DMS 273 (cell line): Measurements from ENCODE around the gene NCKAP5L.
"Not testable (repeated sequence)": the region's sequence is repeated elsewhere in the genome, so short reads cannot be mapped to it uniquely, and the experiment has no call there.

Source experiments
- DNase-seq: peaks from one replicate; lab custom pipeline; 2025; ENCODE audit not compliant: unreplicated experiment; lab: John Stamatoyannopoulos, UW

The NCKAP5L gene

GRCh38 chr12:49783917-49784676 lies 44.1 kb downstream of the NCKAP5L start:
- peak; percentile 34 for DNase-seq

GRCh38 chr12:49780914-49781313 lies 47.3 kb downstream of the NCKAP5L start:
- not testable (repeated sequence) for DNase-seq

- no peak for DNase-seq
These were observed 48.6 kb downstream of the NCKAP5L start for GRCh38 chr12:49779581-49779980.

DNA sequence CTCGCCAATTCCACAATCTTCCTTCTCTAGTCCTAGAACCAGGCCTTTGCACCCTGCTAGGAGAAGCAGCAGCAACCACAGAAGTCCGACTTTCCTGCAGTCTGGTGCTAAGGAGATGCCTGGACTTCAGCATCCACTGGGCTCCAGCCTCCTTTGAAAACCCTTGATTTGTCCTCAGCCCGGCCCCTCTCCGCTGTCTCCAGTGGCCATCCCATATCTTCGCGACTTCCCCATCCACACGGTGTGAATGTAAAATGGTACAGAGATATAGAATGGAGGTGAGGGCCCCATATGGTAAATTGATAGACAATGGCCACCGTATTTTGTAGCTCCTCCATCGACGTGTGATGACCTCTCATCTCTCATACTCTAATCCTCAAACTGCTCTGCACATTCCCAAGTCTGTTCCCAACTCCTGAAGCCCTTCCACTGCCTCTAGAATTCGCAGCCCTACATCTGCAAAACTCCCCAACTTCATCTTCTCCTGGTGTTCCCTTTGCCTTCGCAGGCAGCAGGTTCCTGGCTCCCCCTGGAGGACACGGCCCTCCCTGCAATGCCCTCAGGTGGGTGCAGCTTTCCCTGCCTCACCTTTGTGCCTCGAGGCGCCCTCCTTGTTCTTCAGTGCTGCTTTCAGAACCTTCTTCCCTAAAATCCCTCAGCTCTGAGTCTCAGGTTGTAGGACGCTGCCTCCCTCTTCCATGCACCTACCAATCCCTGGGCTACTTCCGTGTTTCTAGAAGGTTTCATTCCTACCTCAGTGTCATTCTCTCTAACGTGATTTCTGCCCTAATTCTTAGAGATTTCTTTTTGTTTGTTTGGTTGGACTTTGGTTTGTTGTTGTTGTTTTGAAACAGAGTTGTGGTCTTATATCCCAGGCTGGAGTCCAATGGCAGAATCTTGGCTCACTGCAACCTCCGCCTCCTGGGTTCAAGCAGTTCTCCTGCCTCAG lies 50.1 kb downstream of the NCKAP5L start:
- DNase-seq = peak; percentile 57

DNA sequence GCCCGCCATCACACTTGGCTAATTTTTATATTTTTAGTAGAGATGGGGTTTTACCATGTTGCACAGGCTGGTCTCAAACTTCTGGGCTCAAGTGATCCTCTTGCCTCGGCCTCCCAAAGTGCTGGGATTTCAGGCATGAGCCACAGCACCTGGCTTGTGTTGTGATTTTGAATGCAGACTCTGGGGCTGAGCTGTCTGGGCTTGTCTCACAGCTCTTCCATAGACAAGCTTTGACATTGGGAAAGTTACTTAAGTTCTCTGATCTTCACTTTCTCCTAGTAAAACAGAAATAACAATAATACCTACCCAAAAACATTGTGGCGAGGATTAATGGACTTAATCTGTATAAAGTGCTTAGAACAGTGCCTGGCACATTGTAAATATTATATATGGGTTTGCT lies 50.9 kb downstream of the NCKAP5L start:
- DNase-seq = no peak

DNA sequence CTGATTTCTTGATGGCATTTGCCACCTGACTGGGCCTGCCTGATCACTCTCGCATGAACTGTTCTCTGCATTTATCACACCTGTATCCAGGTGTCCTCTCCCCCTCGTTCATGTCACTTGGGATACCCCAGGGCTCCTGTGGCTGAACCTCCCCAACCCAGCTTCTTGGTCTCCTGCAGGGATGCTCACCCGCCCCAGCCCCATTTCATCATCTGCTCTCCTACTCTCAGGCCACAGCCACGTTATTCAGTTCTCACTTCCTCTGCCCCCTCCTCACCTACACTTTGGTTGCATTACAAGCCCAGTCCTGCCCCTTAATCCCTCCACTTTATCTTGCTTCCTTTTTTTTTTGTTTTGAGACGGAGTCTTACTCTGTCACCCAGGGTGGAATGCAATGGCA lies 51.4 kb downstream of the NCKAP5L start:
- no peak for DNase-seq

DNA sequence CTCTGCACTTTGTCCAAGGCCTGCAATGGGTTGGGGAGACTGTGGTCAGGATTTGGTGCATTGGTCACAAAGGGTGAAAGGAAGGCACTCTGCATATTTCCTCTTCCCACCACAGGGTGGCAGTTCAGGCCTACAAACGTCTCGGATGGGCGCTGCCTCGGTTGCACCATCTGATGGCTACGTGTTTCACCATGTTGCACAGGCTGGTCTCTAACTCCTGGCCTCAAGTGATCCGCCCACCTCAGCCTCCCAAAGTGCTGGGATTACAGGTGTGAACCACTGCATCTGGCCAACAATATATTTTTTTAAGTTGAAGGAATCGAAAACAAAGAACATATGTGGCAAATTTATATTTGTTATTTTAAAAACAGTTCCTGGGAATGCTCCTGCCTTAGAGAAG lies 51.8 kb downstream of the NCKAP5L start:
- peak; percentile 76 for DNase-seq

GRCh38 chr12:49773102-49773501 lies 55.1 kb downstream of the NCKAP5L start:
- DNase-seq = not testable (repeated sequence)

DNA sequence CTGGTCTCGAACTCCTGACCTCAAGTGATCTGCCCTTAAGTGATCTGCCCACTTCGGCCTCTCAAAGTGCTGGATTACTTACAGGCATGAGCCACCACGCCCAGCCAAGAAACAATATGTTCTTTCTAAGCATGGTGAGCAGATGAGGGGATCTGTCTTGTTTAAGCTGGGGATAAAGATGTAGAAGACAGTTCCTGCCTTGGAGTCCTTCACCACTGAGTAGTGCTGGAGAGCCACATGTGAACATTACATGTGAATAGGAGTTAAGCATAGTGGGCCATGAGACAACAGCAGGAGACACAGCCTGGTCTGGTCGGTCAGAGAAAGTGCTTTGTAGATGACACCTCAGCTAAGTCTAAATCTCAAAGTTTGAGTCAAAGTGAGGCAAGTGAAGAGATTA lies 60.9 kb downstream of the NCKAP5L start:
- peak; percentile 14 for DNase-seq

- DNase-seq = no peak
These were observed 62.1 kb downstream of the NCKAP5L start for GRCh38 chr12:49766115-49766455.

DNA sequence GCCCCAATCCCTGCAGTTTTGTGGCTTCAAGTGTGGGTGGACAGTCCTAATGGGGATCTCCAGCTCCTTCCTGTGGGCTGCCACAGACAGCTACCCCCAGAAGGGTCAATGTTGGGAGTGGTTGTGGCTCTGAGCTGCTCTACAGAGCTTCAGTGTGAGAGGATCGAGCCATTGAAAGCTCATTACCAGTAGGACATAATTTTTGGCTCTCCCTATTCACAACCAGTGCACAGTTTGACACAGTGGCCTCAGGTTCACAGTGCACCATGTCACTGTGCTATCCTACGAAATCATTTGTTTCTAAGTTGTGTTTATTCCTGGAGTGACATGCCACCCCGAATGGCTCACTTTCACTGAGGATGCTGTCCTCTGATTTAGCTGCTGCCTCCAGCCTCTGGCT lies 64.1 kb downstream of the NCKAP5L start:
- DNase-seq = no peak

- DNase-seq = peak; percentile 67
These were observed 65.1 kb downstream of the NCKAP5L start for GRCh38 chr12:49763006-49763591.

DNA sequence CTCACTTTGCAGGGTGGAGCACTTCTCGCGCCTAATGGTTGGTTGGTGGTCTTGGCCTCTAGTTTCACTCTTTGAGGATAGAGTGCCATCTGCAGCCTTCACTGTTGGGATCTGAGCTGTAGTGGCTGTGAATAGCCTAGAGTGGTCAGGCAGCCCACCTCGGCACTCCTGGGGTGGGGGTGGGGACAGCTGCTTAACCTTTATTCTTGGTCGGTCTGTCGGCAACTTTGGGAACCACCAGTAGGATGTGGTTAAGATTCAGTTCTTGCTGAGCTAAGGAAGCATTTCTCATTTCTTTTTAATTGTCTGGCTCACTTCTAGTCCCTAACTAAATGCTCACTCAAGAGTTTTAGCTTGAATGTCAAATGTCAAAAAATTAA lies 65.8 kb downstream of the NCKAP5L start:
- no peak for DNase-seq

DNA sequence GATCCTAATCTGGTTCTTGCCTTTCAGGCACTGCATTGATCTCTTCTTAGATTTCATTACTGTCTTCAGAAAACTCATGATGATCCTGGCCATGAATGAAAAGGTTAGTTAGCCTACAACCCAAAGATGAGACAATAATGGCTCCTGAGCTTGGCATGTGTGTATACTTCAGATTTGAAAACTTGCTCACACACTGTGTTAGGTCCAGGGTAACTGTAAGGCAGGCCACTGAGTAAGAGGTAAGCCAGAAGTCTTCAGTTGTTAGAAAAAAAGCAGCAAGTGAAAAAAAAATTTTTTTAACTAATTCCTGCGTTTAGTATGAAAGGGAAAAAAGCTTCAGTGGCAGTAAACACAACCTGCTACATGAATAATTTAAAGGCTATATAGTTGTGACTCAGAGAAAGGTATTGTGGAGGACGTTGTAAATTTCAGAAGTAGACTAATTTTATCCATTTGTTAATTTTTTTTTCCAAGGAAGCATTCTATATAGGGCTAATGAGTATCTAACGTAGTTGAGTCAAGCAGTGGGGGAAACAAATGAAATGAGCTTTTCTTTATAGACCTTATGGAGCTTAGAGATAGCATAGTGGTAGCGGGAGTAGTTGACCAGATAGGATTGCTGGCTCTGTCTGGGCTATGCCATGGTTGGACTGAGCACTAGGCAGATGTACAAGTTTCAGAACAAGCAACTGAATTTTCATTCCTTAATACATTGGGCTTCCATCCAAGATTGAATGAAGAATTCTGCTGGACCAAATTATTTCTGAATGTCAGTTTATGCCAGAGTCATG lies 66.3 kb downstream of the NCKAP5L start:
- no peak for DNase-seq

GRCh38 chr12:49750996-49751393 lies 77.2 kb downstream of the NCKAP5L start:
- DNase-seq = no peak

GRCh38 chr12:49750027-49750995 lies 77.9 kb downstream of the NCKAP5L start:
- DNase-seq = no peak

DNA sequence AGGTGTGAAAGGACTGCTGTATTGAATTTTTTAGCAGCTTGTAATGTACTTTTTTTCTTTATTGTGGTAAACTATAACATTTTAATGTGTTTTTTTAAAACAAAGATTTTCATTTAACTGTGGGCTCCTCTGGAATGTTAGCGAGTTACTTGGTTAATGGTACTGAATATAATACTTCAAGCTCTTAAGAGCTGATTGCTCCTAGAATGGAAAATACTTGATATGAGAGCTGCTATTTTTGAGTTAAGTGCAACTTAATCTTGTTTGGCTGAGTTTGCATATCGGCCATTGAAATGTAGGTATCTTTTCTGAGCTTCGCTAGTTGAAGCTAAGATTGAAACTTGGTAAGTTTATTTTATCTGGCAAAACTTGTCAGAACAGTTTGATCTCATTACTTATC lies 79.4 kb downstream of the NCKAP5L start:
- DNase-seq = no peak

DNA sequence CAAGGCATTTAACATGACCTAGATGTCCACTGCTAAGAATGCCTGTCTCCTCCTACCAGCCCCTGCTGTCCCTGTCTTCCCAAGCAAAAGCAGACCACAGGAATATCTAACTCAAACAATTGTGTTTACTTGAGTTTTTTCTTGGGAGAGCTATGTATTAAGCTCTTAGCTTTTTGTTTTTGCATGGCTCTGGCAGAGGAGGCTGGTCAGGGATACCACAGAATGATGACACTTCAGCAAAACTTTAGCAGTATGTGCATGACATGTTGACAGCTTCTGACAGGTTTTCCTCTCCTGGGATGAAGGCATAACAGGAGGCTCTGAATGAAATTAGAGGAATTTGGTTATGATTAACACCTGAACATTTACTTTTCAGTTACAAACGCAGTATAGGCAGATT lies 79.9 kb downstream of the NCKAP5L start:
- no peak for DNase-seq

GRCh38 chr12:49744363-49744885 lies 83.8 kb downstream of the NCKAP5L start:
- DNase-seq = no peak
